HL-60 (cell line): Measurements from ENCODE around the gene ARFIP1.

Experiments
- CTCF ChIP-seq: IDR thresholded peaks from one replicate; pipeline ENCODE4 v1.5.1; 2011; ENCODE audit warnings: low read length, control low read depth, inconsistent platforms; ENCODE audit not compliant: insufficient read depth
- REST ChIP-seq: IDR thresholded peaks from 2 replicates; pipeline ENCODE4 v1.6.1; 2012; ENCODE audit warnings: low read depth; ENCODE audit not compliant: insufficient replicate concordance

GRCh38 chr4:152917543-152918395 lies 138.0 kb downstream of the ARFIP1 start:
- TF ChIP-seq CTCF (no peak), REST (no peak)
